ENCODE data around the gene TRIM3.

DNA sequence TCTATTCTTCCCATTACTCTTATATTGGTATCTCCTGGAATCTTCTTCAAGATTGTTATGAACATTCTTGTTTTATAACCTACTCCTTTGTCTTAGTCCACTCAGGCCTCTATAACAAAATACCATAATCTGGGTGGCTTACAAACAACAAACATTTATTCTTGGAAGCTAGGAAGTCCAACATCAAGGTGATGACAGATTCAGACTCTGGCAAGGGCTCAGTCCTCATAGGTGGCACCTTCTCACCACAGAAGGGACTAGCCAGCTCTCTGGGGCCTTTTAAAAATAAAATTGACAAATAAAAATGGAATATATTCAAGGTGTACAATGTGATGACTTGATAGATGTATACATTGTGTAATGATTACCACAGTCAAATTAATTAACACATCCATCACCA, 43.1 kb upstream of the TRIM3 start:
- TF ChIP-seq, protein P1, sequence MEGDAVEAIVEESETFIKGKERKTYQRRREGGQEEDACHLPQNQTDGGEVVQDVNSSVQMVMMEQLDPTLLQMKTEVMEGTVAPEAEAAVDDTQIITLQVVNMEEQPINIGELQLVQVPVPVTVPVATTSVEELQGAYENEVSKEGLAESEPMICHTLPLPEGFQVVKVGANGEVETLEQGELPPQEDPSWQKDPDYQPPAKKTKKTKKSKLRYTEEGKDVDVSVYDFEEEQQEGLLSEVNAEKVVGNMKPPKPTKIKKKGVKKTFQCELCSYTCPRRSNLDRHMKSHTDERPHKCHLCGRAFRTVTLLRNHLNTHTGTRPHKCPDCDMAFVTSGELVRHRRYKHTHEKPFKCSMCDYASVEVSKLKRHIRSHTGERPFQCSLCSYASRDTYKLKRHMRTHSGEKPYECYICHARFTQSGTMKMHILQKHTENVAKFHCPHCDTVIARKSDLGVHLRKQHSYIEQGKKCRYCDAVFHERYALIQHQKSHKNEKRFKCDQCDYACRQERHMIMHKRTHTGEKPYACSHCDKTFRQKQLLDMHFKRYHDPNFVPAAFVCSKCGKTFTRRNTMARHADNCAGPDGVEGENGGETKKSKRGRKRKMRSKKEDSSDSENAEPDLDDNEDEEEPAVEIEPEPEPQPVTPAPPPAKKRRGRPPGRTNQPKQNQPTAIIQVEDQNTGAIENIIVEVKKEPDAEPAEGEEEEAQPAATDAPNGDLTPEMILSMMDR (IDR thresholded peaks at IDR 0.05; ENCODE audit: low read length) = no peak
- no peak for TF ChIP-seq EZH2 (IDR thresholded peaks at IDR 0.05; ENCODE audit: borderline replicate concordance, low read length)

Data from OCI-LY1 (cell line).